ENCODE results near the gene CLPX. TPM values are rescaled to one million over a fixed set of nuclear protein-coding genes. Genes with fewer than 3 reads are reported as not detected.
A peak's percentile ranks its signal among the peaks of the same experiment; 100 is the strongest.
"Not testable (repeated sequence)": the region's sequence is repeated elsewhere in the genome, so short reads cannot be mapped to it uniquely, and the experiment has no call there.

The CLPX gene
- total RNA-seq, 2 experiments from 2014 or later, result 58.8 to 64.8 TPM

DNA sequence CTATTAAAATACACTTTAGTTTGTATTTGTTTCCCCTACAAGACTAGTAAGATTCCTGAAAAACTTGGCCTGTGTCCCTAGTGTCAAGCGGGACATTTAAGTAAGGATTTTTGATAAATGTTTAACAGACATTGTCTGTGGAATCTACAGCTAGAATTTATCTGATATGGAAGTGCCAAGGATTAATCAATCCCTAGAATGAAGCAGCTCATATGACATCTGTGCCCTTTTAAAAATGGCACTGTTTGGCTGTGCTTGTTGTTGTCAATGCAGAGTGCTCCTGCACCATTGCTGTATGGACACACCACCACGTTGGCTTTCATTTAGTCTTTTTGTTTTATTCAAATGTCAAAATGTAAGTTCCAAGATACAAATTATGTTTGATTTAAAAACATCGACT, 37.2 kb downstream of the CLPX start:
- no peaks in the 10 kb centered on the region for H3K9me3 Mint-ChIP-seq
- no peaks in the 10 kb centered on the region for H3K4me1 Mint-ChIP-seq (ENCODE audit: low read depth)
- DNase-seq, result no peak
- H3K4me3 Mint-ChIP-seq, result no peak overlapping the region
- H3K27ac Mint-ChIP-seq, result no peak overlapping the region
- CTCF ChIA-PET, result interaction anchor here (0.6 kb wide), 1 partner anchor 1327 kb away, joined by 4 read pairs; no protein-coding TSS in a partner anchor
- no peaks in the 10 kb centered on the region for H3K27me3 Mint-ChIP-seq
- H3K36me3 Mint-ChIP-seq, result peaks cover 9% of the 10 kb centered on the region
- POLR2A ChIA-PET, result no interaction called here
- intact Hi-C loops (cut with micrococcal nuclease), result no loop called here

DNA sequence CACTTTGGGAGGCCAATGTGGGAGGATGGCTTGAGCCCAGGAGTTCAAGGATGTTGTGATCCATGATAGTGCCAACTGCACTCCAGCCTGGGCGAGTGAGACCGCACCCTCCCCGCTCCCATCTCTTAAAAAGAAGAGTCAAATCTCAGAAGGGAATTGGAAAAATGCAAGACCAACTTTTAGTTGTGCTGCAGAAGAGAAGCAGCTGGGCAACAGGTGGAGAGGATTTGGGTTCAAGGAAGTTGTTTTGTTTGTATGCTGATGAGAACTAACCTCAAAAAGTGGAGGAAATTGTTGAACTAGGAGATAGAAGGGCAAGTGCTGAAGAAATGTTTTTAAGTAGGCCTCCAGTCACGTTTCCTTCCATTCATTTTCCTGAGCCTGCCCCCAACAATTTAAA, 38.7 kb downstream of the CLPX start:
- intact Hi-C loops (cut with micrococcal nuclease), result no loop called here
- ChIA-PET POLR2A (no interaction called here), CTCF (no interaction called here)
- H3K27ac Mint-ChIP-seq, result no peak overlapping the region
- H3K36me3 Mint-ChIP-seq, result peaks cover 5% of the 10 kb centered on the region
- H3K9me3 Mint-ChIP-seq, result no peaks in the 10 kb centered on the region
- no peaks in the 10 kb centered on the region for H3K4me1 Mint-ChIP-seq (ENCODE audit: low read depth)
- no peaks in the 10 kb centered on the region for H3K27me3 Mint-ChIP-seq
- no peak overlapping the region for H3K4me3 Mint-ChIP-seq
- no peak for DNase-seq

DNA sequence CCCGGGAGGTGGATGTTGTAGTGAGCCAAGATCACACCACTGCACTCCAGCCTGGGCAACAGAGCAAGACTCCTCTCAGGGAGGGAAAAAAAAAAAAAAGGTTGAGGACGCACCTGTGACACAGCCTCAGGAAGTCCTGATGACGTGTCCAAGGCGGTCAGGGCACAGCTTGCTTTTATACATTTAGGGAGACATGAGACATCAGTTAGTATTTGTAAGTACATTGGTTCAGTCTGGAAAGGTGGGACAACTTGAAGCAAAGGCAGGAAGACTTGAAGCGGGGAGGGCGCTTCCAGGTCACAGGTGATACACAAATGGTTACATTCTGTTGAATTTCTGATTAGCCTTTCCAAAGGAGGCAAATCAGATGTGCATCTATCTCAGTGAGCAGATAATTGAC, 46.5 kb downstream of the CLPX start:
- DNase-seq; H3K36me3 Mint-ChIP-seq; H3K27me3 Mint-ChIP-seq; CTCF ChIA-PET; H3K4me1 Mint-ChIP-seq (ENCODE audit: low read depth); H3K27ac Mint-ChIP-seq; intact Hi-C loops (cut with micrococcal nuclease); H3K4me3 Mint-ChIP-seq: not testable (repeated sequence)
- H3K9me3 Mint-ChIP-seq, result peaks cover 13% of the 10 kb centered on the region
- POLR2A ChIA-PET, result interaction anchor here (0.6 kb wide), 1 partner anchor 12 kb away, joined by 3 read pairs; no protein-coding TSS in a partner anchor

DNA sequence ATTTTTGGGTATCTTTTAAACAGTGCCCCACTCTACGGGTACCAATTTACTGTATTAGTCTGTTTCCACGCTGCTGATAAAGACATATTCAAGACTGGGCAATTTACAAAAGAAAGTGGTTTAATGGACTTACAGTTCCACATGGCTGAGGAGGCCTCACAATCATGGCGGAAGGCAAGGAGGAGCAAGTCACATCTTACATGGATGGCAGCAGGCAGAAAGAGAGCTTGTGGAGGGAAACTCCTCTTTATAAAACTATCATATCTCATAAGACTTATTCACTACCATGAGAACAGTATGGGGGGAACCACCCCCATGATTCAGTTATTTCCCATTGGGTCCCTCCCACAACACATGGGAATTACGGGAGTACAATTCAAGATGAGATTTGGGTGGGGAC, 47.2 kb downstream of the CLPX start:
- H3K27ac Mint-ChIP-seq; CTCF ChIA-PET; DNase-seq; H3K4me1 Mint-ChIP-seq (ENCODE audit: low read depth); H3K27me3 Mint-ChIP-seq; POLR2A ChIA-PET; intact Hi-C loops (cut with micrococcal nuclease); H3K4me3 Mint-ChIP-seq: not testable (repeated sequence)
- Mint-ChIP-seq H3K36me3 (peaks cover 11% of the 10 kb centered on the region), H3K9me3 (peaks cover 13% of the 10 kb centered on the region)

DNA sequence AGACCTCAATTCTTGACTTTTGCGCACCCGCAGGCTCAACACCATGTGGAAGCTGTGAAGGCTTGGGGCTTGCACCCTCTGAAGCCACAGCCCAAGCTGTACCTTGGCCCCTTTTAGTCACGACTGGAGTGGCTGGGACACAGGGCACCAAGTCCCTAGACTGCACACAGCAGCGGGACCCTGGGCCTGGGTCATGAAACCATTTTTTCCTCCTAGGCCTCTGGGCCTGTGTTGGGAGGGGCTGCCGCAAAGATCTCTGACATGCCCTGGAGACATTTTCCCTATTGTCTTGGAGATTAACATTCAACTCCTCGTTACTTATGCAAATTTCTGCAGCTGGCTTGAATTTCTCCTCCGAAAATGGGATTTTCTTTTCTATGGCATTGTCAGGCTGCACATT, 48.1 kb downstream of the CLPX start:
- DNase-seq; intact Hi-C loops (cut with micrococcal nuclease): not testable (repeated sequence)

DNA sequence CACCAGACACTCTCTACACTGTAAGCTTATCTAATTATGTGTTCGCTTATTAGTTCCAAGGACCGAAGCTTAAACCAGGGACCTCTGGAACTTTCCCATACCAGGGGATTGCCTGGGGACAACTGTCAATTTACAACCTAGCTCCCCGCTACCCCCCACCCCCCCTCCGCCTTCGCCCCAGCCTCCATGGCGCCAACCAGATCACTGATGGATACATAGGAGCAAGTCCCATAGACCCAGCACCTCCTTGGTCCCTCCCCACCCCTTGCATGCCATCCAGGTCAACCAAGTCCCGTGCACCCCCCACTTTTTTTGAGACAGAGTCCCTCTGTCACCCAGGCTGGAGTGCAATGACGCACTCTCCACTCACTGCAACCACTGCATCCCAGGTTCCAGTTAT, 50.6 kb downstream of the CLPX start:
- Mint-ChIP-seq H3K4me3 (peak overlapping the region; percentile 98), H3K4me1 (ENCODE audit: low read depth) (peaks cover 22% of the 10 kb centered on the region), H3K27ac (no peak overlapping the region), H3K9me3 (peaks cover 13% of the 10 kb centered on the region), H3K36me3 (peaks cover 16% of the 10 kb centered on the region), H3K27me3 (no peaks in the 10 kb centered on the region)
- POLR2A ChIA-PET, result no interaction called here
- no peak for DNase-seq
- CTCF ChIA-PET, result interaction anchor here (0.6 to 1.3 kb wide), 2 partner anchors 72 to 163 kb away, joined by 3 to 4 read pairs; no protein-coding TSS in a partner anchor
- intact Hi-C loops (cut with micrococcal nuclease), result loop anchor here (5.0 kb wide), 1 partner anchor 163 kb away; the partner anchor contains the start of gene RNU5A-1

More for the DNA sequence above, 48.1 kb downstream of the CLPX start:
- H3K4me3 Mint-ChIP-seq; H3K27me3 Mint-ChIP-seq; CTCF ChIA-PET; H3K4me1 Mint-ChIP-seq (ENCODE audit: low read depth); POLR2A ChIA-PET; H3K27ac Mint-ChIP-seq: not testable (repeated sequence)
- H3K36me3 Mint-ChIP-seq, result peaks cover 11% of the 10 kb centered on the region
- H3K9me3 Mint-ChIP-seq, result peaks cover 13% of the 10 kb centered on the region

DNA sequence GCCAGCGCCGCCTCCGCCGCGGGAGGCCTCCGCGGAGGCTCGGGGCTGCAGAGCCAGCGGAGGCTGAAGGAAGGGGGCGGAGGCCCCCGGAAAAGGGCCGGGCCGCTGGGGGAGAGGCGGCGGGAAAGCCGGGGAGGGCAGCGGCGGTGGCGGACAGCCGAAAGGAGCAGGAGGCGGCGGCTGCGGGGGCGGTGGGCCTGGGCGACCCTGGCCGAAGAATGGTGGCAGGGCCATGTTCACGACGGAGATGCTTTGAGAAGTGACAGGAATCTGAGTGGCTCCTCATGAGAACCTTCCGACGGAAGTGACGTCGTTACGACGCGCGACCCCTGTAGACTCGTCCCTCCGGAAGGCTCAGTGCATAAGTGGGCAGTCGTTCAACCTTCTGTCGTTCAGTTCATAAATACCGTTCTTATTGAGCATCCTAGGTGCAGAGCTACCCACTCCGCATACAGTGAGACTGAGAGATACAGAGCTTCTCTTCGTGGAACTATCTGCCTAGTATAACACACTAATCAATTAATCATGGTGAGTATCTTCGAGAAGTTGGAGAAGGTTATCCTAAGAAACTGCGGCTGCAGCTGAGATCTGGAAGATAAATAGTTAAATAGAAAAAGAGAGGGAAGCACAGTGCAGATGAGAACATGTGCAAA, 51.5 kb downstream of the CLPX start, which contains the start of gene PDCD7:
Gene PDCD7 (minus strand): TSS at position 261 of the 653 bp plus-strand sequence. CDS start 27 bp downstream, at position 234.
- CTCF ChIA-PET, result interaction anchor here (1.0 to 1.3 kb wide), 2 partner anchors 17 to 164 kb away, joined by 3 to 4 read pairs; no protein-coding TSS in a partner anchor
- peak; percentile 91 for DNase-seq
- Mint-ChIP-seq H3K27ac (peak within 1 kb of the TSS; percentile 95), H3K4me1 (ENCODE audit: low read depth) (peaks cover 28% of the 10 kb centered on the region), H3K9me3 (peaks cover 13% of the 10 kb centered on the region), H3K36me3 (peaks cover 23% of the 10 kb centered on the region), H3K27me3 (no peaks in the 10 kb centered on the region), H3K4me3 (peak within 1 kb of the TSS; percentile 98)
- intact Hi-C loops (cut with micrococcal nuclease), result loop anchor here (2.0 to 5.0 kb wide), 2 partner anchors 51 to 164 kb away; partner anchors contain the start of genes CLPX and RNU5A-1
- POLR2A ChIA-PET, result interaction anchor here (0.5 to 1.0 kb wide), 4 partner anchors 45 to 860 kb away, joined by 3 to 4 read pairs (median 3); partner anchors contain the start of gene RNU5B-1

DNA sequence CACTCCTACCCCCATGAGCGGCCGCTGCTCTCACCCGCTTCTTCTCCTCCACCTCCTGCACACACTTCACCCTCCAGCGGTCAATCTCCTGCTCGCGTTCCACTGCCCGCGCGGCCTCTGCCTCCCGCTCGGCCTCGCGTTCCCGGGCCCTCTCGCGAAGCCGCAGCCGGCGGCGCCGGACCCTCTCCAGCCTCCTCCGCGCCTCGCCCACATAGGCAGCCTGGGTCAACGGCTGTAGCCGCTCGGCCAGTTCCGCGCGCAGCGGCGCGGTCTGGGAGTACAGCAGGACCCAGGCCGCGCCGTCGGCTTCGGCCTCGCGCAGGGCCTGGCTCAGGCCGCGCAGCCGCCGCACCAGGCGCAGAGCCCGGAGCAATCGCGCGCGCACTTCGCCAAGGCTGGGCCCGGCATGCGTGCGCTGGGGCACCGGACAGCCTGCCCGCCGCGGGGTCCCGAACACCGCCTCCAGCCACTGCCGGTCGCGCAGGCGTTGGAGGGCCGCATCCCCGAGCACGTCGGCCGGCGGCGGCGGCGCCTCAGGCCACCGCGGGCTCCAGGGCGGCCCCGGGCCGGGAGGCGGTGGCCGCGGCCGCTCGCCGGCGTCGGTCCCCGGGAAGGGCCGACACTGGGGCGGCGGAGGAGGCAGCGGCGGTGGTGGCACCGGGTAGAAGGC, 52.1 kb downstream of the CLPX start:
- peak; percentile 34 for DNase-seq
- peaks cover 28% of the 10 kb centered on the region for H3K4me1 Mint-ChIP-seq (ENCODE audit: low read depth)
- H3K27me3 Mint-ChIP-seq, result no peaks in the 10 kb centered on the region
- H3K9me3 Mint-ChIP-seq, result peaks cover 13% of the 10 kb centered on the region
- H3K27ac Mint-ChIP-seq, result peak overlapping the region; percentile 71
- ChIA-PET POLR2A (interaction anchor here (0.5 to 1.0 kb wide), 4 partner anchors 46 to 860 kb away, joined by 3 to 4 read pairs (median 3); partner anchors contain the start of gene RNU5B-1), CTCF (interaction anchor here (1.0 kb wide), 1 partner anchor 18 kb away, joined by 3 read pairs; no protein-coding TSS in a partner anchor)
- peak overlapping the region; percentile 85 for H3K4me3 Mint-ChIP-seq
- peaks cover 25% of the 10 kb centered on the region for H3K36me3 Mint-ChIP-seq
- intact Hi-C loops (cut with micrococcal nuclease), result loop anchor here (2.0 to 5.0 kb wide), 2 partner anchors 52 to 164 kb away; partner anchors contain the start of genes CLPX and RNU5A-1

DNA sequence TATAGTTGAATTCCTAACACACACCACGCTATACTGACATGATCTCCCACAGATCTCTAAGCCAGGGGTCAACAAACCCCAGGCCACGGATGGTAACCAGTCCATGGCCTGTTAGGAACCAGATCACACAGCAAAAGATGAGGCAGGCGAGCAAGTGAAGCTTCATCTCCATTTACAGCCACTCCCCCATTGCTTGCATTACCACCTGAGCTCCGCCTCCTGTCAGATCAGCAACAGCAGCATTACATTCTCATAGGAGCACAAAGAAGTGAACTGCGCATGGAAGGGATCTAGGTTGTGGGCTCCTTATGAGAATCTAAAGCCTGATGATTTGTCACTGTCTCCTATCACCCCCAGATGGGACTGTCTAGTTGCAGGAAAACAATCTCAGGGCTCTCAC, 54.2 kb downstream of the CLPX start:
- Mint-ChIP-seq H3K9me3 (no peaks in the 10 kb centered on the region), H3K27ac (no peak overlapping the region), H3K4me1 (ENCODE audit: low read depth) (peaks cover 33% of the 10 kb centered on the region), H3K36me3 (peaks cover 23% of the 10 kb centered on the region), H3K4me3 (peak overlapping the region; percentile 13), H3K27me3 (no peaks in the 10 kb centered on the region)
- intact Hi-C loops (cut with micrococcal nuclease), result loop anchor here (5.0 kb wide), 1 partner anchor 166 kb away; the partner anchor contains the start of gene RNU5A-1
- ChIA-PET CTCF (no interaction called here), POLR2A (no interaction called here)
- DNase-seq, result no peak

DNA sequence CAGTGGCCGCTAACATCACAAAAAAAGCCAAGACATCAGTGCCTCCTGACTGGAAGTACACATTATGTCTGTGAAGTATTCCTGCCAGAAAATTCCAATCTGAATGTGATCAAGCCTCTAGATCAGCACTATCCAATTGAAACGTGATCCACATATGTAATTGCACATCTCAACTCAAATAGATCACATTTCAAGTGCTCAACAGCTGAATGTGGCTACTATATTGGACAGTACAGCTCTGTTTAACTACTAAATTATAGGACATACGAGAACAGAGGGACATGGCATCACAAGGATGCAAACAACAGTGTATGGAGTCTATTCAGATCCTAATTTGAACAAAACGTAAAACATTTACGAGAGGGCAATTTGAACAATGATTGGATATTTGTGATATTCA, 69.6 kb downstream of the CLPX start:
- DNase-seq, result no peak
- CTCF ChIA-PET, result interaction anchor here (1.4 to 1.6 kb wide), 2 partner anchors 14 to 182 kb away, joined by 3 to 7 read pairs; no protein-coding TSS in a partner anchor
- Mint-ChIP-seq H3K27ac (no peak overlapping the region), H3K27me3 (no peaks in the 10 kb centered on the region), H3K4me1 (ENCODE audit: low read depth) (peaks cover 2% of the 10 kb centered on the region), H3K36me3 (peaks cover 28% of the 10 kb centered on the region), H3K4me3 (no peak overlapping the region), H3K9me3 (no peaks in the 10 kb centered on the region)
- POLR2A ChIA-PET, result no interaction called here
- intact Hi-C loops (cut with micrococcal nuclease), result no loop called here

DNA sequence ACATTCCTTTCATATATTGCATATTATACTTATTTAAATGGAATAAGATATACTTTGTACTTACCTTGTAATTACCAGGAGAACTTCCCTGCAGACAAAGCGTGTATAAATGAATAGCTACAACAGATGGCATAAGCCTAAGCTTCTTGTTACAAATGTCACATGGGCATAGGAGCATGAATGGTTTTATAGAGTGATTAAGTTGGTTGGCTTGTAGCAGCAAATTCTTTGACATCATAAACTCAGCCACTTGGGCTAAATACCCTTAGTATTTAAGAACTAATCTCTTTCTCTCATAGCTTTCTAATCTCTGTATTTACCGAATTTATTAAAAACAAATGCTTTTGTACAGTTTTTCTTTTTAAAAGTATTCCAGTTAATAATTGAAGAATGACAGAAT, 70.1 kb downstream of the CLPX start, which contains the start of gene UBAP1L:
Gene UBAP1L (minus strand): TSS at position 115 of the 400 bp plus-strand sequence. CDS start 8,985 bp downstream, outside the sequence.
- Mint-ChIP-seq H3K27ac (no peak within 1 kb of the TSS), H3K36me3 (peaks cover 28% of the 10 kb centered on the region), H3K27me3 (no peaks in the 10 kb centered on the region), H3K9me3 (no peaks in the 10 kb centered on the region), H3K4me1 (ENCODE audit: low read depth) (peaks cover 2% of the 10 kb centered on the region), H3K4me3 (no peak within 1 kb of the TSS)
- ChIA-PET POLR2A (no interaction called here), CTCF (interaction anchor here (0.6 to 1.6 kb wide), 4 partner anchors 13 to 183 kb away, joined by 3 to 7 read pairs (median 4); no protein-coding TSS in a partner anchor)
- no peak for DNase-seq
- intact Hi-C loops (cut with micrococcal nuclease), result no loop called here

All from activated CD4-positive, alpha-beta memory T cell treated with anti-CD3 and anti-CD28 coated beads for 36 hours (primary cell).